Transverse colon (tissue), 4 donors: ENCODE measurements around the gene IZUMO4.

Experiments
- CTCF ChIP-seq, 5 experiments: fragments of 200-600 bp in 3 of 5; fragments of 450-650 bp in 2 of 5; sonication (generic) in 3 of 5; IDR thresholded peaks; 1 replicate in 2 of 5; 2 replicates in 3 of 5; pipeline ENCODE4 v1.5.1; 2016 to 2017; ENCODE audit warnings: antibody characterized with exemption in 5 of 5, inconsistent platforms in 3 of 5, mild to moderate bottlenecking in 2 of 5, moderate library complexity in 1 of 5
- POLR2A ChIP-seq: fragments of 450-650 bp; IDR thresholded peaks from one replicate; pipeline ENCODE4 v1.6.1; 2016; ENCODE audit warnings: antibody characterized with exemption, mild to moderate bottlenecking, moderate library complexity
- POLR2AphosphoS5 ChIP-seq, 3 donors: sonication (generic); formaldehyde crosslinking; IDR thresholded peaks; one replicate each; pipeline ENCODE4 v1.6.1; 2016; ENCODE audit warnings: antibody characterized with exemption in 3 of 3

GRCh38 chr19:2129022-2129421 is 32.3 kb downstream of the IZUMO4 start:
- TF ChIP-seq CTCF (IDR thresholded peaks at IDR 0.05) (no peak), POLR2A (no peak), POLR2AphosphoS5 (IDR thresholded peaks at IDR 0.05) (no peak)
